ENCODE results near the gene C1QTNF2.
"Not testable (repeated sequence)": the region's sequence is repeated elsewhere in the genome, so short reads cannot be mapped to it uniquely, and the experiment has no call there.

GRCh38 chr5:160334716-160335115 is 35.7 kb downstream of the C1QTNF2 start:
- TF ChIP-seq CTCF, POLR2A (IDR thresholded peaks at IDR 0.05): not testable (repeated sequence)
